ENCODE measurements around the gene NUP98.

Gene NUP98

GRCh38 chr11:3723014-3723708, 74.2 kb downstream of the NUP98 start:
- no peak for DNase-seq

DNA sequence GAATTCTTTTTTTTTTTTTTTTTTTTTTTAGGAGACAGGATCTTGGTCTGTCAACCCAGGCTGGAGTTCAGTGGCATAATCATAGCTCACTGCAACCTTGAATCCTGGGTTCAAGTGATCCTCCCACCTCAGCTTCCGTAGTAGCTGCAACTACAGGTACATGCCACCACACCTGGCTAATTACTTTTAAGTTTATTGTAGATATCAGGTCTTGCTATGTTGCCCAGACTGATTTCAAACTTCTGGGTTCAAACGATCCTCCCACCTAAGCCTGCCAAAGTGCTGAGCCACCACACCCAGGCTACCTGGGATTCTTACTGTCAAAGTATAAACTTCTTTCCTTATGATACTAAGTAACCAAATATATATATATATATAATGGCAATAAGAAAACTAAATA, 75.3 kb downstream of the NUP98 start:
- no peak for DNase-seq

- no peak for DNase-seq
Observed at GRCh38 chr11:3720997-3721396, 76.4 kb downstream of the NUP98 start.

- no peak for DNase-seq
Observed at GRCh38 chr11:3712274-3712673, 85.1 kb downstream of the NUP98 start.

GRCh38 chr11:3710485-3711259, 86.7 kb downstream of the NUP98 start:
- DNase-seq = no peak

DNA sequence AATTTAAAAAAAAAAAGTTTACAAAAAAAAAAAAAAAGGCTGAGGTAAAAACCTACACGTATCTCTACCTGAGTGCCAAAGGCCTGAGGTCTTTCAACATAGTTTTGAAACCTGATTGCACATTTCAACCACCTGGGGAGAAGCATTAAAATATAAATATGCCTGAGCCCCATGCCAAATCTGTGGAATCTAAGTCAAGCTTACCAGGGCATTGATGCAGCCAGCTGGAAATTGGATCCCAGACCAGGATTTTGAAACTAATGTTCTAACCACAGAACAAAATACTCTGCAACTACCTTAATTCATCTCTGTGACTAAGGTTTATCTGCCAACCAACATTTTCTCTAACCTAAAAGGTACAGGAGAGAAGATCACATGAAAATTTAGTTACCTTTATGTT, 87.4 kb downstream of the NUP98 start:
- no peak for DNase-seq

GRCh38 chr11:3707176-3707575, 90.2 kb downstream of the NUP98 start:
- DNase-seq = no peak

DNA sequence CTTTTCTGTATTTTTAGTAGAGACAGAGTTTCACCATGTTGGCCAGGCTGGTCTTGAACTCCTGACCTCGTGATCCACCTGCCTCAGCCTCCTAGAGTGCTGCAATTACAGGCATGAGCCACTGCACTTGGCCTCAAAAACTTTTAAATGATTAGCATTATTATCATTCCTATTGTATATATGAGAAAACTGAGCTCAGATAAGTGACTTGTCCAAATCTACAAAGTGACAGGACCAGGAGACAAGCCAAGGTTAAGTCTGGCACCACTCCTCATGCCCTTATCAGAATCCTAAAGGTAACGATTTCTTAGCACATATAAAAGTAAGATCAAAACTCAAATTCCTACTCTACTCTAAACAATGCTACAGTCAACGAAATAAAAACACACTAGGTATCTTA, 94.0 kb downstream of the NUP98 start:
- no peak for DNase-seq

- DNase-seq = no peak
Observed at GRCh38 chr11:3700910-3701309, 96.4 kb downstream of the NUP98 start.

- no peak for DNase-seq
Observed at GRCh38 chr11:3700410-3700809, 96.9 kb downstream of the NUP98 start.

GRCh38 chr11:3686751-3687150, 110.6 kb downstream of the NUP98 start:
- DNase-seq = no peak

DNA sequence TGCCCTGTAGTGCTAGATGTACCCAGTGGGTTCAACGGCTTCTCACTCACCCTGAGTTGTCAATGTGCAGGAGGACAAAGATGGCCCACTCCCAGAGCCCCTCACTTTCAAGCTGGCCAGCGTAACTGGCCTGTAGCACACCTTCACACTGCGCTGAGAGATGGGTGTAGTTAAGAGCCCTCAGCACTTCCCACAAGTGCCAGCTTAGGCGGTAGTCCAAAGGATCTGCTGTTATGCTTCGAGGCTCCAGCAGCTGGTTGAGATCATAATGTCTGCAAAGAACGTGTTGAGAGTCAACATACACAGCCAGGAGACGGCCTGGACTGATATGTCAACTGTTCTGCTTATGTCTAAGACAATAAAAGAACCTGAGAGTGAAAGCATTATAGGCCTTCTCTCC, 111.4 kb downstream of the NUP98 start:
- DNase-seq = no peak

- DNase-seq = no peak
Observed at GRCh38 chr11:3684819-3685172, 112.6 kb downstream of the NUP98 start.

GRCh38 chr11:3684129-3684818, 113.1 kb downstream of the NUP98 start:
- DNase-seq = no peak

DNA sequence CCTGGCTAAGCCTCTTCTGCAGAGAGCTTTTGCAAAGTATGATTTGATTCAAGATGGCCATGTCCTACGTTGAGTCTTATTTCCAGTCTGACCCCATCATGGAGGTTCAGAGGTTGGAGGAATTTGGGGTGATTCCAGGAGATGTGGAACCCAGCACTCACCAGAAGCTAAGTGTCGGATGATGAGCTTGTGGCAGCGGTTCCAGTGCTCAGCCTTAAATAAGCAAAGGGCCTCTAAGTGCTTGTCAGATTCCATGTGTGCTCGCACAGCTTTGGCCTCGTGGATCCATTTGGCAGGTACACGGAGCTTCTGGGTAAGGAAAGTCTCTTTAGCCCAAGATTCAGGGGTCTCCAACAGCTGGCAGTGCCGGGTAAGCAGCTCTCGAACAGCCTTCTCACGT, 114.3 kb downstream of the NUP98 start:
- no peak for DNase-seq

DNA sequence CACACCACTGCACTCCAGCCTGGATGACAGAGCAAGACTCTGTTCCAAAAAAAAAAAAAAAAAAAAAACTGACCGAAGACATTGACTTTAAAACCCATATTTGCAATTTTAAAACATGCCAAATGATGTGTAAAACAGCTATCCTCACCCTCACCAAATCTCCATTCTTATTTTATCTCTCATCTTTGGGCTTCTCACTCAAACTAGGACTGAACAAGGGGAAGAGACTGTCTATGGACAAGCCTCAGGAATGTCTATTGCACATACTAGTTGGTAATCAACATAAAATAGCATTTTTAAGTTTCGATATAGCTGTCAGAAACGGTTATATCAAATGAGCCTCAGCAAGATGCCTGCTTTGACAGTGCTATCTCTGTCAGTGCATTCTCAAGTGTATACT, 118.3 kb downstream of the NUP98 start:
- DNase-seq = no peak

DNA sequence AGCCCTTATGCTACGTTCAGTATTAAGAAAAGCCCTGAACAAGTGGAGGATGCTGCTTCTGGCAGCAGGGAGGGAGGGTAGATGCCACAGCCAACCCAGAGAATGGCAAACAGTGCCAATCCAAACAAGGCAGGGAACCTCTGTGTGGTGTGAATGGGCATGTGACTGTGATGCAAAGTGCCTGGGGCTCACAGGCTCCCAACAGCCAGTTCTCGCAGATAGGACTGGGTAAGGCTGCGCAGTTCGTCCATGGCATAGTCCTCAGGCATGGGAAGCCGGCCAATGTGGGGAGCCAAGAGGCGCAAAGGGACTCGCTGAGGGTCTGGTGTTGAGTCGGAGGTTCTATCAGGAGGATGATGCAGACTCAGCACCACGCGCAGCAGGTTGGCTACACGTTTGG, 121.4 kb downstream of the NUP98 start:
- DNase-seq = no peak

- no peak for DNase-seq
Observed at GRCh38 chr11:3674189-3674588, 123.2 kb downstream of the NUP98 start.

GRCh38 chr11:3671334-3672254, 125.8 kb downstream of the NUP98 start, which contains the start of gene CHRNA10:
Gene CHRNA10, minus strand, starts transcription at chr11:3671384. Its CDS starts 72 bp downstream, at chr11:3671312.
- no peak for DNase-seq

DNA sequence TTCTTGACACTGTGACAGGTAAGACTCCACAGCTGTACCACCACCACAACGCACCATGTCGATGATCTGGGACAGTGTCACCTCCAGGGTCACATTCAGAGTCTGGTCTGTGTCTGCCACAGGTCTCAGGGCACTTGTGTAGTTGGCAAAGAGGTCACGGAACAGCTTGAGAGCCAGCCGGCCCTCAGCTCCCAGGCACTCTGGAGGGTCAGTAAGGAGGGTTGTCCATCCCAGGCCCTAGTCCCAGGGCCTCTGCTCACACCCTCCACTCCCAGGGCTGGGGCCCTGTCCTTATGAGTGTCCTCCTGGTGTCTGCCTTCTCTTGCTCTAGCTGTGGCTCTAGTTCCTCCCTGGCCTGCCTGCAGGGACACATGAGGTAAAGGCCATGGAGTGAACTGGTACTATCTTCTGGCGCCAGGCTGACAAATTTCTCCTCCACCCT, 127.6 kb downstream of the NUP98 start:
- DNase-seq = no peak

GRCh38 chr11:3669128-3669527, 128.2 kb downstream of the NUP98 start:
- no peak for DNase-seq

DNA sequence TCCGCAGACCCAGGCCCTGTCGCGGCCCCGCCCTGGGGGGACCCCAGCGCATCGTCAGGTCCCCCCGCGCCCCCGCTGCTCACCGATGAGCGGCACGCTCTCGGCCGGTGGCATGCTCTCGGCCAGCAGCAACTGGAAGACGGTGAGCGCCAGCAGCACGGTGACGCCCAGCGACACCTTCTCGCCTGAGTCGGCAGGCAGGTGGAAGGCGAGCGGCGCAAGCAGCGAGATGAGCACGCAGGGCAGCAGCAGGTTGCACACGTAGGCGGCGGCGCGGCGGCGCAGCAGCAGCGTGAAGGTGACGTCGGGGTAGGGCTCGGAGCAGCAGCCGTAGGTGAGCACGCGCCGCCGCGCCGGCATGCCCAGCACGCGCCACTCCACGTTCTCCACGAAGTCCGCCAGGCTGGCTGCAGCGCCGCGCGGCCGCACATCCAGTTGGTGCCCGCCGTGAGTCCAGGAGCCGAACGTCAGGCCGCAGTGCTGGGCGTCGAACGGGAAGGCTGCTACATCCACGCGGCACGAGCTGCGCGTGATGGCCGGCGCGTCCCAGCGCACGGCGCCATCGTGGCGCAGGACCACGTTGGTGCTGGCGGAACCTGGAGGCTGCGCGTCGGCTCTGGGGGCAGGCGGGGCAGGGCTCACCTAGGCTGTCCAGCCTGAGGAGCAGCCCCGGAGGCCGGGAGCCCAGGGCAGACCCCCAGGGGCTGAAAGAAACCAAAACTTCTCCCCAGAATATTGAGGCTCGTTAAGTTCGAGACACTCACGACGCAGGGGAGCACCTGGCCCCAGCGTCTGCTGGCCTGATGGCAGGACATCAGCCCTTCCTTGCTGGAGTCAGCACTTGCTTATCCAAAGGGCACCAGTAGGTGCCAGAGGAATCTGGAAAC, 130.0 kb downstream of the NUP98 start:
- no peak for DNase-seq
